Adrenal gland (tissue), 5 donors: ENCODE measurements around the gene CREBZF.

Experiments
- POLR2A ChIP-seq, 2 donors: fragments of 450-650 bp; IDR thresholded peaks; one replicate each; pipeline ENCODE4 v1.6.1; 2017; ENCODE audit warnings: antibody characterized with exemption in 2 of 2, mild to moderate bottlenecking in 2 of 2, moderate library complexity in 1 of 2
- TF ChIP-seq, protein P1 (sequence below), 6 experiments: fragments of 450-650 bp in 4 of 6; fragments of 200-600 bp in 2 of 6; sonication (generic) in 1 of 6; IDR thresholded peaks; 1 replicate in 5 of 6; 2 replicates in 1 of 6; pipeline versions ENCODE4 v1.5.1 to v1.8.0; 2016 to 2021; ENCODE audit warnings: antibody characterized with exemption in 6 of 6, mild to moderate bottlenecking in 2 of 6, moderate library complexity in 1 of 6
- donor health status: DM: no; HTN: no; CAD: no.

DNA sequence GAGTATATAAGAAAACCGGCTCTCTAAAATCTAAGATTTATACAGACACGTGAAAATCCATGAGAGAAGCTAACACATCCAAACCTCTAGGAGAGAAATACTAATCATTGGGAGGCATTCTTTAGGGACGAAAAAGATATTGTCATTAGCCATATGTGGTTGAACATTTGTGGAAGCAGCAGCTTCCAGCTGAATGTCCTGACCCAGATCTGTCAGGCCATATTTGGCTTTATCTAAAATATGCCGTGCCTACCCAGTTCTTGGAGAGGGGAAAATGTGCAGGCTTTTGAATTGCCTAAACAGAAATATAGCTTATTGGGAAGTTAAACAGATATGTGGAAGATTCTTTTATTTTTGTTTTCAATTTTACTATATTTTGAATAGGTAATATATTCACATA is 14.6 kb upstream of the CREBZF start:
- TF ChIP-seq POLR2A (IDR thresholded peaks at IDR 0.05): no peak
- TF ChIP-seq, protein P1, sequence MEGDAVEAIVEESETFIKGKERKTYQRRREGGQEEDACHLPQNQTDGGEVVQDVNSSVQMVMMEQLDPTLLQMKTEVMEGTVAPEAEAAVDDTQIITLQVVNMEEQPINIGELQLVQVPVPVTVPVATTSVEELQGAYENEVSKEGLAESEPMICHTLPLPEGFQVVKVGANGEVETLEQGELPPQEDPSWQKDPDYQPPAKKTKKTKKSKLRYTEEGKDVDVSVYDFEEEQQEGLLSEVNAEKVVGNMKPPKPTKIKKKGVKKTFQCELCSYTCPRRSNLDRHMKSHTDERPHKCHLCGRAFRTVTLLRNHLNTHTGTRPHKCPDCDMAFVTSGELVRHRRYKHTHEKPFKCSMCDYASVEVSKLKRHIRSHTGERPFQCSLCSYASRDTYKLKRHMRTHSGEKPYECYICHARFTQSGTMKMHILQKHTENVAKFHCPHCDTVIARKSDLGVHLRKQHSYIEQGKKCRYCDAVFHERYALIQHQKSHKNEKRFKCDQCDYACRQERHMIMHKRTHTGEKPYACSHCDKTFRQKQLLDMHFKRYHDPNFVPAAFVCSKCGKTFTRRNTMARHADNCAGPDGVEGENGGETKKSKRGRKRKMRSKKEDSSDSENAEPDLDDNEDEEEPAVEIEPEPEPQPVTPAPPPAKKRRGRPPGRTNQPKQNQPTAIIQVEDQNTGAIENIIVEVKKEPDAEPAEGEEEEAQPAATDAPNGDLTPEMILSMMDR (IDR thresholded peaks at IDR 0.05): no peak
